Endothelial cell (in vitro differentiated cells): ENCODE measurements around the gene TOP3A. TPM values are rescaled to one million over a fixed set of nuclear protein-coding genes. Genes with fewer than 3 reads are reported as not detected.
A peak's percentile ranks its signal among the peaks of the same experiment; 100 is the strongest.
"Not testable (repeated sequence)": the region's sequence is repeated elsewhere in the genome, so short reads cannot be mapped to it uniquely, and the experiment has no call there.

Source experiments
- DNase-seq: peaks from one replicate; pipeline ENCODE4 v3.0.0; 2021; ENCODE audit warnings: low spot score
- H3K27ac Mint-ChIP-seq: one replicate; pipeline ENCODE4 v1.8.0; 2021; ENCODE audit warnings: mixed read lengths, inconsistent platforms; ENCODE audit not compliant: unreplicated experiment
- H3K27me3 Mint-ChIP-seq: one replicate; pipeline ENCODE4 v1.8.0; 2021; ENCODE audit warnings: mild to moderate bottlenecking, moderate library complexity, mixed read lengths, inconsistent platforms; ENCODE audit not compliant: unreplicated experiment
- H3K36me3 Mint-ChIP-seq: one replicate; pipeline ENCODE4 v1.8.0; 2021; ENCODE audit warnings: mild to moderate bottlenecking, low read depth, mixed read lengths, inconsistent platforms; ENCODE audit not compliant: unreplicated experiment
- H3K4me1 Mint-ChIP-seq: one replicate; pipeline ENCODE4 v1.8.0; 2021; ENCODE audit warnings: mild to moderate bottlenecking, mixed read lengths, inconsistent platforms; ENCODE audit not compliant: unreplicated experiment
- H3K4me3 Mint-ChIP-seq: one replicate; pipeline ENCODE4 v1.8.0; 2021; ENCODE audit warnings: mild to moderate bottlenecking, mixed read lengths, inconsistent platforms; ENCODE audit not compliant: unreplicated experiment
- H3K9me3 Mint-ChIP-seq: one replicate; pipeline ENCODE4 v1.8.0; 2021; ENCODE audit warnings: mixed read lengths, inconsistent platforms; ENCODE audit not compliant: unreplicated experiment
- CTCF ChIP-seq: fragments of 200-600 bp; sonication (generic); IDR thresholded peaks from one replicate; pipeline ENCODE4 v1.5.0; 2021; ENCODE audit warnings: antibody characterized with exemption; ENCODE audit not compliant: unreplicated experiment
- total RNA-seq: library from RNA; stranded (reverse); fragmentation: NEBNext Ultra II Directional; extraction: Animal tissue kit (Norgen Biotek cat#: 25700); gene quantifications from one replicate; pipeline ENCODE4 v1.2.1, GENCODE V29; 2021; ENCODE audit not compliant: unreplicated experiment

Gene TOP3A
- total RNA-seq, 1 donor from 2014 or later, result 39.2 TPM

DNA sequence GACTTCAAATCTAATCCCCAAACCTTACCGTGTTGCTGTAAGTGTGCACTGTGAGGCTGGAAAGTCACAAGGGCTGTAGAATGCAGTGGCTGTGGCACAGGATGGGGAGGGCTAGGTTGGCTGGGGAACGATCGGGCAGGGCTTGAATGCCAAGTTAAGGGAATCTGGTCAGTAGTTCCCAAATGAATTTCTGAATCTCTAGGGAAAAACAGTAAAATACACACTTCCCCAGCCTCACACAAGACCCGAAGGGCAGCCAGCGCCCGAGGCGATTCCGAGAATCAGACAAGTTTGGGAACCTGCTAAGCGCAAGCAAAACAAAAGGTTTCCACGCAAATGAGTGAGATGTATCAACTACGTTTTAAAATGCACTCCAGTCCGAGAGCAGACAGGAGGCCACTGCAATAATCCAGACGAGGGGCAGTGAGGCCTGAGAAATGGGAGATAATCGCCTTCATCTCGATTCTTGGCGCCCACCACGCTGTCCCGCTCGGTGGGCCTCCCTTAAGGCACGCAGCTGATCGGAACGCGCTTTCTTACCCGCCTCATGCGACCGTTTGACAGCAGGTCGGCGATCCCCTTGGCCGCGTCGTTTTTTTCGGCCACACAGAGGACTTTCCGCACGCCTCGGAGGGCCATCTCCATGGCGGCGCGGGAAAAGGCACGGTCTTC, 599 bp downstream of the TOP3A start:
- H3K4me1 Mint-ChIP-seq, result peaks cover 51% of the 10 kb centered on the region
- DNase-seq, result no peak

GRCh38 chr17:18309202-18309601, 5.6 kb downstream of the TOP3A start:
- DNase-seq, result no peak
- peaks cover 10% of the 10 kb centered on the region for H3K4me1 Mint-ChIP-seq
- H3K27me3 Mint-ChIP-seq, result peaks cover 4% of the 10 kb centered on the region
- no peak overlapping the region for H3K27ac Mint-ChIP-seq
- peaks cover 16% of the 10 kb centered on the region for H3K36me3 Mint-ChIP-seq
- H3K4me3 Mint-ChIP-seq, result no peak overlapping the region
- TF ChIP-seq CTCF, result no peak
- H3K9me3 Mint-ChIP-seq, result no peaks in the 10 kb centered on the region

More for the DNA sequence above, 599 bp downstream of the TOP3A start:
- Mint-ChIP-seq H3K4me3 (peak overlapping the region; percentile 99), H3K27ac (peak overlapping the region; percentile 91), H3K9me3 (no peaks in the 10 kb centered on the region), H3K36me3 (peaks cover 18% of the 10 kb centered on the region), H3K27me3 (peaks cover 11% of the 10 kb centered on the region)
- TF ChIP-seq CTCF, result no peak

DNA sequence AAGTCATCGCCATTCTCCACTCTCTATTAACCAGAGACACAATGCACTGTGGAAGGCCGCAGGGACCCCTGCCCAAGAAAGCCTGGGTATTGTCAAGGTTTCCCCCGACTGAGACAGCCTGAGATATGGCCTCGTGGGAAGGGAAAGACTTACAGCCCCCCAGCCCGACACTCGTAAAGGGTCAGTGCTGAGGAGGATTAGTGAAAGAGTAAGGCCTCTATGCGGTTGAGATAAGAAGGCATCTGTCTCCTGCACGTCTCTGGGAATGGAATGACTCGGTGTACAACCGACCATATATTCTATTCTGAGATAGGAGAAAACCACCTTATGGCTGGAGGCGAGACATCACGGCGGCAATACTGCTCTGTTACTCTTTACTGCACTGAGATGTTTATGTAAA, 11.6 kb downstream of the TOP3A start:
- H3K27ac Mint-ChIP-seq, H3K4me1 Mint-ChIP-seq: not testable (repeated sequence)

GRCh38 chr17:18300725-18301480, 13.9 kb downstream of the TOP3A start:
- Mint-ChIP-seq H3K4me1 (no peaks in the 10 kb centered on the region), H3K27ac (no peak overlapping the region), H3K27me3 (no peaks in the 10 kb centered on the region), H3K9me3 (no peaks in the 10 kb centered on the region), H3K36me3 (peaks cover 53% of the 10 kb centered on the region), H3K4me3 (peak overlapping the region; percentile 19)
- no peak for DNase-seq
- no peak for TF ChIP-seq CTCF

More for the DNA sequence above, 11.6 kb downstream of the TOP3A start:
- H3K27me3 Mint-ChIP-seq, H3K4me3 Mint-ChIP-seq, H3K9me3 Mint-ChIP-seq, DNase-seq: not testable (repeated sequence)
- H3K36me3 Mint-ChIP-seq, result peaks cover 47% of the 10 kb centered on the region

GRCh38 chr17:18298061-18298460, 16.7 kb downstream of the TOP3A start:
- not testable (repeated sequence) for DNase-seq, H3K4me1 Mint-ChIP-seq, H3K27ac Mint-ChIP-seq, H3K27me3 Mint-ChIP-seq, H3K4me3 Mint-ChIP-seq, H3K9me3 Mint-ChIP-seq
- peaks cover 47% of the 10 kb centered on the region for H3K36me3 Mint-ChIP-seq
